GM19397 (cell line): ENCODE results near the gene TCF7L2.

Source experiments
- ATAC-seq: cut with Tn5 transposase; IDR thresholded peaks from one replicate; pipeline ENCODE4 v1.9.1; 2021; ENCODE audit warnings: mild to moderate bottlenecking, moderate library complexity; ENCODE audit not compliant: unreplicated experiment

TCF7L2 gene

DNA sequence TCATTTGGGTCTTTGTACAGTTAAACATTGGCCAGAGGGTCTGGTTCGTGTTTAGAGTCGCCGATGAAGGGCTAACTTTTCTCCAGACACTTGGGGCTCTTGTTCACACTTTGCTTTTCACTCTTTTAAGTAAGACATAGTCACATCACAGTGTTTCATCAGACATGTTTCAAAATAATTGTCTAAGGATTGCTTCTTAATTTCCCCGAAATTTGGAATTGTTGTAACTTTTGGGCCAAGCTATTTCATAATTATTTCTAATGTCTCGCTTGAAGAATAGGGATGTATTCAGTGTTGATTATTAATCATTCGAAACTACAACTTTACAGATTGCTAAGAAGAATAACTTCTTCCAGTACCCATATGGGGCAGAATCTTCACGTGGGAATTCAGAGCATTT lies 92.8 kb downstream of the TCF7L2 start:
- no peak for ATAC-seq

GRCh38 chr10:113044016-113044755 lies 94.1 kb downstream of the TCF7L2 start:
- ATAC-seq: no peak

GRCh38 chr10:113045147-113046055 lies 95.4 kb downstream of the TCF7L2 start:
- ATAC-seq: no peak

DNA sequence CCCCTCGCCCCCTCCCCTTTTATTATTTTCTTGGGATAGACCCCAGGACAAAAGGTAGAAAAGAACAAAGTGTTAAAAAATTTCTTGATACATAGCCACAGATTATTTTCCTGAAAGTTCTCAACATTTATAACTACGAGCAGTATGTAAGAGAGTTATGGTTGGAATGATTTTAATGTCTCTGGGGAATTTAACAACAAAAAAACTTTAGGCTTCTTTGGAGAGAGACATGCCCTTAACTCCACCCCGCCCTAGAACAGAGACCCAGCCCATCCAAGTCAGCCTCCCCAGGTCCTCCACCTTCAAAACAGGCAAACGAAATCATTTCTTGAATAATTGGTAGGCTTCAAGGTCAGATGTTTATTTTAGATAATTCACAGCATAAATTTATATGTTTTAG lies 97.1 kb downstream of the TCF7L2 start:
- no peak for ATAC-seq

DNA sequence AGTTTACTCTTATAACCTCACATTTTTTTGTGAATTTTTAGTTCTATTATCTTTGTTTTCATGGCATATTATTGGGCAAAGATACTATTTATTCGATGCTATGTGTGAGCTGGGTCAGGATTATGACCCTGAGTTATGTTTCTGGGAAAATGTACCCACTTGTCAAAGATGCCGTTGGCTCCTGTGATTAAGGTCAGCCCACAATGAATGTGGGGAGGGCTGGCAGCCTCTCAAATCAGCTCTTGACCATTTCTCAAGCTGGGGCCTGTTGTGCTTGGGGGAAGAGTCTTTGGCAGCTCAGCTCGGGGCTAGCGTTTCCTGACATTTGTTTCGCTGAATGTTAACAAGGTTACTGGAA lies 97.5 kb downstream of the TCF7L2 start:
- ATAC-seq: no peak

GRCh38 chr10:113047963-113048781 lies 98.1 kb downstream of the TCF7L2 start:
- no peak for ATAC-seq

DNA sequence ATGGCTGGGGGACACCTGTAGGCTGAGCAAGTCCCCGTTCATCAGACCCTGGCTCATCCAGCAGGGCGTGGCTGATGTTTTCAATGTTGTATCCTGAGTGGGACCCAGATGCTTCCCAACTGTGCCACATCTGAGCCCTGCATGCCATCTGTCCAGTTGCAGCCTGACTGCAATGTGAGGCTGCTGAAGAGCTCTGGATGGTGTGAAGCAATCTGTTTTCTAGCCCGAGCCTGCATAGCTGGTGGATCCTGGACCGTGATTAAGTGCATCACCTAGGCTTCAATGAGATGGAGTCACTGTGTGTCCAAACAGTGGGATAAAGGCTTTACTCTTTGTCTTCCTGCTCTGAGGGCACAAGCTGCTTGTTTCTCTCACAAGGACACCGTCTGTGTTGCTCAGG lies 99.8 kb downstream of the TCF7L2 start:
- ATAC-seq: no peak

DNA sequence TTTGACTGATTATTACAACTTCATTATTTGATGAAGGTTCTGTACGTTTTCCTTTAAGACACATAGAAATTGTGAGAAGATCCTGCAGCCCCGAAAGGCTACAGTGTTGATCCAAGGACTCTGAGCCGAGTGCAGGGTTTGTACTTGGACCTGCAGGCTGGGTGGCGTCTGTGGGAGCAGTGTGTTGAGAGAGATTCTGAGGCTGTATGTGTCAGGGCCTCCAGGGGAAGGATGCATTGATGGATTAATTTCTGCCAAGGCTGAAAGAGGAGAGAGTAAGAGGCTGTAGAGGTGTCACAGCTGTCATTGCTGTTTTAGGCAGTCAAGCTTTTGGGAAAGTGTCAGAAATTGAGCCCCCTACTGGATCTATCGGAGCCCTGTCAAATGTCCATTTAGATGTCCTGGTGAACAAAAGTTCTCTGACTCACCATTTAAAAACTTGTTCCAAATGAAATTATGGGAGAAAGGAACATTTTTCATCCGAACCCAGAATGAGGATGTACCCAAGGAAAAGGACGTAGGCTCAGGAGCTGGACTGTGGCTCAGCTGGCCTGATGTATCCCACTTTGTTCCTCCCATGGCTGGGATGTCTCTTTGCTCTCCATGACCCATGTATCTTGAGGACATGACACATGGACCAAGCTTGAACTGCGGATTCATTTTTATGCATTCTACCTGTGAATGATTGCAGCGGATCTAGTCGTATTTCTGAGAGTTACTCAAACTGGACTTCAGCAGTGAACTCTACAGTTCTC lies 102.2 kb downstream of the TCF7L2 start:
- ATAC-seq: no peak

GRCh38 chr10:113053091-113053490 lies 103.0 kb downstream of the TCF7L2 start:
- ATAC-seq: no peak

GRCh38 chr10:113053881-113054280 lies 103.8 kb downstream of the TCF7L2 start:
- no peak for ATAC-seq

GRCh38 chr10:113055458-113055857 lies 105.4 kb downstream of the TCF7L2 start:
- no peak for ATAC-seq

DNA sequence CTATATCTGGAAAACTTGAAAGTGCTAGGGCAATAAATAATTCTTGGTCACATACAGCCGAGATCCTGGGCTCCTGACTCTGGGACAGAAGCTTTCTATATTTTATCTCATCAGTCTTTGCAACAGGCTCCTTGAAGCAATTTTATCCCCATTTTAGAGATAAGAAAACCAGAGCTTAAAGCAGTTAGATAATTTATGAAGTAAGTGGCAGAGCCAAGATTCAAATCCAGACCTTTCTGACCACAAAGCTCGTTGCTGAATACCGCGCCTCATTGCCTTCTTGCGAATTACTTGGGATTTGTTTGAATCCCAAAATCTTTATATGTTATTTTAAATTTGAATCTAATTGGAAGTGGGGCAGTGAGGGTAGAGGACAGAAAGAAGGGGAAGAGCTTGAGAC lies 106.0 kb downstream of the TCF7L2 start:
- ATAC-seq: no peak

- ATAC-seq: no peak
Measured at GRCh38 chr10:113056441-113057021, 106.5 kb downstream of the TCF7L2 start.

- ATAC-seq: no peak
Measured at GRCh38 chr10:113057948-113058522, 108.0 kb downstream of the TCF7L2 start.

- no peak for ATAC-seq
Measured at GRCh38 chr10:113058523-113059370, 108.7 kb downstream of the TCF7L2 start.

GRCh38 chr10:113059371-113059780 lies 109.3 kb downstream of the TCF7L2 start:
- no peak for ATAC-seq

- ATAC-seq: no peak
Measured at GRCh38 chr10:113060201-113061053, 110.4 kb downstream of the TCF7L2 start.

DNA sequence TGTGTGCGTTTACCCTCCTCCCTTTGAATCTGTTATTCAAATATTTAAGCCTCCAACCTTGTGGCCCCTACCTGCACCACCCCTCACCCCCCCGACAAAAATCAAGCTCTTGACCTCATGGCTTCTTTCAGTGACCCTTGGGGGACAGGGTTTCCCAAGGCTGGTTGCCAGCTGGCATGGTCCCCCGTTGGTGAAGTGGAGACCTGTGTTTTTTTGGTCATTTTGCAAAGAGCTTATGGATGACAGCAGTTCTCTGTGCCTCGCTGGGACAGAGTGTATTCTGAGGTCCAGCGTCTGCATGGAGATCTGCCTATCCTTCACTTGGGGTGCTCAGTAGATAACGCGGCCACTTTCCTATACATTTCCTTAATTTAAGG lies 111.0 kb downstream of the TCF7L2 start:
- ATAC-seq: no peak
